Non-pigmented ciliary epithelial cell (primary cell): ENCODE results near the gene AQP12A.
"Not testable (repeated sequence)": the region's sequence is repeated elsewhere in the genome, so short reads cannot be mapped to it uniquely, and the experiment has no call there.

ENCODE experiments used
- DNase-seq: peaks from one replicate; pipeline ENCODE4 v3.0.0-alpha.2; 2010; ENCODE audit warnings: low read depth

AQP12A gene

GRCh38 chr2:240691631-240692420, at the start of gene AQP12A:
AQP12A (plus strand) TSS chr2:240691866; CDS start chr2:240691914, 48 bp downstream.
- DNase-seq, result not testable (repeated sequence)

DNA sequence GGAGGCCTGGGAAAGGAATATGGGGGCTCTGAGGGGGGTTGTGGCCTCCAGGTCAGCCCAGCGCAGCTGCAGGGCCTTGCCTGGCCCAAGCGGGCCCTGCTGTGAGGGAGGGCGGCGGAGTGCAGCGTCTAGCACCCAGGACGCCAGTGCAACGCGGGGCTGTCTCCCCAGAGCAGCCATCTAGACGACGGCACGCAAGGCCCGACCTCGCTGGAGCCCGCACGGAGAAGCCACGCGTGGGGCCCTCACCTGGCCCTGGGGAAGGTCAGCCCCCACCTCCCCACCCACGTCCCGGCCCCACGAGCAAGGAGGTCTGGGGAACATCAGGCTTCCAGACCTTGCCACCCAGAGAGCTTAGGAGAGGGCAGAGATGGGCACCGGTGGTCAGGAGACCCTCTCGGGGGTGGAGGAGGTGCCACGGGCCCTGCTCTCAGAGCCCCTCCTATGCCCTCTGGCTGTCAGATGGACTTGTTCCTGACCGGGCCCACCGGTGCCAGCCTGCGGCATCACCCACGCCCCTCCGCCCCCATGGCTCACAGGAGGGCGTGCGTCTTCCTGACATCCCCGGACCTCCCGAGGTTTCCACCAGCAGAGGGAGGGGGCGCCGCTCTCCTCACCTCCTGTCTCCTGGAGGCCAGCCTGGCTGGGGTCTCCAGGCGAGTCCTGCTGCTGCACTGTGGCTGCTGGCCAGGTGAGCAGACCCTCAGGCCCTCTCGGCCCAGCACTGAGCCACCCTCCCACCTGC, 49.4 kb upstream of the AQP12A start:
- DNase-seq, result no peak

GRCh38 chr2:240642806-240643092, 48.9 kb upstream of the AQP12A start:
- no peak for DNase-seq

DNA sequence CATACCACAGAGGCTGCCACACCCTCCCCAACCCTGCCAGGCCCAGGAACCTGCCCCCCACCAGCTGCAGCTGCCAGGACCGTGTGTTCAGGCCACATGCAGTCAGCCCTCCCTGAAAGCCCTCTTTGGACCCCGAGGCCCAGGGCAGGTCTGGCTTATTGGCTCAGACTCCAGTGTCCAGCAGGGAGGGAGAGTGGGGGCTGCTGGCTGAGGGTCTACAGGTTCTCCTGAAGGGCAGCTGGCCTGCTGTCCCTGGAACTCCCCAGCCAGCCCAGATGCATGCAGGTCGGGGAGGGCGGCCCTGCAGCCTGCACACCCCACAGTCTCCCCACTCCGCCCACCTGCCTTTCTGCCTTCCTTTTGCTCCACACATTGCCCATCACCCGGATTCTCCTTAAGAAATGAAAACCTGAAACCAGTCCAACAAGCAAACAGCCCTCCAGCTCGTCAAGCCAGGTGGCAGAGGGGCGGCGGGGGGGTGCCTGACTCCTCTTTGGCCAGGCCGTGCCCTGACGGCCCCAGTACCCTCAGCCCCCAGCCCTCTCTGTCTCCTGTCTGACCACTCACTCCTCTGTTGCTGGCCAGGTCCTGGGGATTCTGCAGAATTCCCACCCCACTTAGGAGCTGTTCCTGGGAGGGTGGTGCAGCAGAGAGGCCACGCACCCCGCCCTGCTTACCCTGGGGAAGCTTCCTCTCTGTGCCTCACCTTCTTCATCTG, 48.4 kb upstream of the AQP12A start:
- no peak for DNase-seq

DNA sequence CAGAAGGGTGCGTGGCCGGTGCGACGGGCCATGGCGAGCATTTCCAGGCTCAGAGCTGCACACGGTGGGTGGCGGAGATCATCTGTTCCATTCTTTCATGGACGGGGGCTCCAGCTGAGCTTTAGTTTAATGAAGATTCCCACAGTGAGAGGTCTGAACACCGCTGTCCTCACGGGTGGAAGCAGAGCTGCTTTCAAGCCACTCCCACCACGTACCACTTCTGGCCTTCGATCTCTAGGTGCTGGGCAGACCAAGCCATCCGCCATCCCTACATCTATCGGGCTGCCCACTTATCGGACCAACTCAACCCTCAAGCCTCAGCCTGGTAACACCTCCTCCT, 47.9 kb upstream of the AQP12A start:
- no peak for DNase-seq

DNA sequence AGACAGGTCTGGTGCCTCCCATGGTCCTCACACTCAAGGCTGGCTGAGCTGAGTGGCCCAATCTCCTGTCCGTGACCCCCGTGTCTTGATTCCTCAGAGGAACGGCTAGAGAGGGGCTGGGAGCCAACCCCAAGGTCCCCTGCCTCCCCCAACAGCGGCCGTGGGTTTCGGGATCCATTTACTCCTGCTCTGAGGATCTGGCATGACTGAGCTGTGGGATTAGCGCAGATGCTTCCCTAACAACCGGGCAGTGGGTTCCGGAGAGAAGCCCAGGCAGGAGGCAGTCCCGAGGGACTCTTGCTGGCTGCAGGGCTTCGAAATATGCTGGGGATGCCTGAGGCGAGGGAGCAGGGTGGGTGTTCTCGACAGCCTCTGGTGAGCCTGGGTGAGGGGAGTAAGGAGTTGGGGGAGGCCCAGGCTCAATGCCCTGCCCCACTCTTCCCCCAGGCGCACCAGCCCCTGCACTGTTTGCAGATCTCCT, 47.5 kb upstream of the AQP12A start:
- DNase-seq, result no peak

DNA sequence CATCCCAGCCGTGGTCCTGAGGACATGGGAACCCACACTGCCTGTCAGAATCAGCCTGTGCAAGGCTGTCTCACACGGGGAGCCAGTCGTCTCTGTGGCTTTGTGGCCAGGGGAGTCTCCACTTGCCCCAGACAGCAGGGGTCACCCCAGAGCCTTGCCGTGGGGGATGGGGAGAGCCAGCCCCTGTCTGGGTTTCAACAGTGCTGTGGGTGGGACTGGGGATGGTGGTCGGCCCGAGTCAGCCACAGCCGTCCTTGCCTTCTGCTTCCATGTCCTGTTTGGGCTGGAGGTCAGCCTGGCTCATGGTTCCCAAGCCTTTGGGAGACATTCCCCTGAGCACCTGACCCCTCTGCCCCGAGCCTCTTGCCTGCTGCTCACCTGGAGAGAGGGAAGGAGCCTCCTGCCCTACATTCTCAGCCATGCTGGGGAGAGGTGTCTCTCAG, 46.8 kb upstream of the AQP12A start:
- no peak for DNase-seq

GRCh38 chr2:240645346-240645745, 46.3 kb upstream of the AQP12A start:
- no peak for DNase-seq

GRCh38 chr2:240645801-240646175, 45.9 kb upstream of the AQP12A start:
- DNase-seq, result no peak

DNA sequence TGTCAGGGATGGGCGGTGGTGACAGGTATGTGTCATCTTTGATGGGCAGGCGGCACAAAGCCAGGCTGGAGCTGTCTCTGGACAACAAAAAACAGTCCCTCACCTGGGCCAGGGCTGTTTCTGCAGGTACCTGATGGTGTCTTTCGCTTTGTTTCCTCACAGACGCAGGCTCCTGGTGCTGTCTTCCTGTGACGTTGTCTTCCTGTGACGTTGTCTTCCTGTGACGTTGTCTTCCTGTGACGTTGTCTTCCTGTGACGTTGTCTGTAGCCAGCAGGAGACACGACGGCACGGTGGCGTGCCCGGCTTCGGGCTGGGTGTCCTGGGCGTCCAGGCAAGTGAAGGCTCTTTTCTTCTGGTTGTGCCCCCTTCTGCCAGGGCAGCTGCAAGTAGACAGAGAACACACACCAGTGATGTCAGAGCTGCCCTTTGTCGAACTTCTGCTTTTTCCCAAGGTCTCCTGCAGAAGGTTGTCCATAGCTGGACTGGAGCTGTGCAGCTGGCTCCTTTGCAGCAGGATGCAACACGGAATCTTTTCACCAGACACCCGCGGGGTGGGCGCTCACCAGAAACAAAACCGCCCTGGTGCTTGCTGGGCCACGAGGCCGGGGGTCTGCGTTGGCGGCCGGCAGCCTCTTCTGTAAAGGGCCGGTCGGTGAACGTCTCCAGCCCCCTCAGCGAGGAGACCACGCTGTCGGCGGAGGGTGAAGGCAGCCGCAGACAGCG, 45.3 kb upstream of the AQP12A start:
- DNase-seq, result no peak

- DNase-seq, result no peak
Measured at GRCh38 chr2:240646900-240647502, 44.7 kb upstream of the AQP12A start.

DNA sequence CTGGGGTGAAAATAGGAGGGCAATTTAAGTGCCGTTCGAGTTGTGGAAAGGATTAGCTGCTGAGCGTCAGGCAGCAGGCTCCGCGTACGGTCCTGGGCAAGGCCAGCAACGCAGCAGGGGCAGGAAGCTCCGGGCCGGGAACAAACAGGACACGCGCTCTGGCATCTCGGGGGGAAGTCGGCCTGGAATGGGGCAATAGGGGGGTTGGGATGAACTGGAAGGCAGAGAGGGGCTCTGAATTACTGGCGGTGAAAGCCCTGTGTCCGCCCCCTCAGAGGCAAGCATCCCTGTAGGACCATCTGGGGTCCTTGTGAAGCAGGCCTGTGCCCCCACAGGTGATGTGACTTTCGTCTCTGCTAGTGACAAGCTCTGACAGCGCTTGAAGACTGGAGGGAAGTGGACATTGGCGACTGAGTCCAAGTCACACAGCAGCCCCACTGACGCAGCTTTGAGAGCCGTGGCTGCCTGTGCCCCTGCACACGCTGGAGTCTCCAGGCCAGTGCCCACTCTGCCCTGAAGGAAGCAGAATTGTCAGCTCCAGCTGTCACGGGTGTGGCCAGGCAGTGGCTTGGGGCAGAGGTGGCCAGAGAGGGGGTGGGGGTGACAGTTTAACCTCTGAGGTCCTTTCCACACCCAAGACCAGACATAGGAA, 44.0 kb upstream of the AQP12A start:
- no peak for DNase-seq

GRCh38 chr2:240648155-240648649, 43.5 kb upstream of the AQP12A start:
- no peak for DNase-seq

- DNase-seq, result no peak
Measured at GRCh38 chr2:240648650-240649275, 42.9 kb upstream of the AQP12A start.

DNA sequence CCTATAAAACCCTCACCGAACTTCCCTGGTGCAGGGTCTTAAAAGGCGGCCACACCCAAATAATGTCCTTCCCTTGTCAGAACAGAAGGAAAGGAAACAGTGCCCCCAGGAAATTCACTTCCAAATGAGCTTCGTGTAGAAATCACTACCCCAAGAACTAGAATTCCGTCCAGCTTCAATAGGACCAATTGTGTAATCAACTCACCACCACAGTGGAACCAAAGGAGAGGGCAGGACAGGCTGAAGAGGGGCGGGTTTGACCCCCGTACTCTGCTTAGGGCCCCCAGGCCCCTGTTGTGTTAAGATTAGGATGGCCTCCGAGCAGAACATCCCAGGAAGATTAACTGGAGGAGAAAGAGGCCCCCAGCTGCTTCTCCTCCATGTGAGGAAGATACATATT, 42.3 kb upstream of the AQP12A start:
- DNase-seq, result no peak

- no peak for DNase-seq
Measured at GRCh38 chr2:240650254-240650965, 41.3 kb upstream of the AQP12A start.

- no peak for DNase-seq
Measured at GRCh38 chr2:240651185-240651584, 40.5 kb upstream of the AQP12A start.

- DNase-seq, result peak; percentile 11
Measured at GRCh38 chr2:240655931-240656886, 35.5 kb upstream of the AQP12A start.

DNA sequence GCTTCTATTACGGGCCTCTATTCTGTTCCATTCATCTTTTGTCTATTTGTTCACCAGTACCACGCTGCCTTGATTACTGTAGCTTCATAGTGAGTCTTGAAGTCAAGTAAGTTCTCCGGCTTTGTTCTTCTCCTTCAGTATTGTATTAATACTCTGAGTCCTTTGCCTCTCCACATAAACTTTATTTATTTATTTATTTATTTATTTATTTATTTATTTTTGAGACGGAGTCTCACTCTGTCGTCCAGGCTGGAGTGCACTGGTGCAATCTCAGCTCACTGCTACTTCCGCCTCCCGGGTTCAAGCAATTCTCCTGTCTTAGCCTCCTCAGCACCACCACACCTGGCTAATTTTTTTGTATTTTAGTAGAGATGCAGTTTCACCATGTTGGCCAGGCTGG, 31.8 kb upstream of the AQP12A start:
- DNase-seq, result not testable (repeated sequence)
